Measurements from ENCODE around the gene CUBN.

Gene CUBN

GRCh38 chr10:17077890-17078289 lies 51.7 kb downstream of the CUBN start:
- Histone ChIP-seq H3K4me3 (ENCODE audit: low read depth, low read length) (no peak overlapping the region), H3K36me3 (ENCODE audit: control insufficient read depth in 2 of 2, insufficient read depth in 1 of 2, low read length in 2 of 2) (no peaks in the 10 kb centered on the region), H3K9me3 (ENCODE audit: control insufficient read depth, insufficient read depth, low read depth, low read length) (no peaks in the 10 kb centered on the region), H3K4me1 (ENCODE audit: control insufficient read depth, insufficient read depth, low read length) (no peaks in the 10 kb centered on the region), H3K27ac (ENCODE audit: extremely low read depth, low read depth, low read length) (no peak overlapping the region)
- POLR2A ChIA-PET, result no interaction called here
- CTCF ChIA-PET, result interaction anchor here (1.0 to 1.2 kb wide), 2 partner anchors 11 to 20 kb away, joined by 3 to 6 read pairs; no protein-coding TSS in a partner anchor
- TF ChIP-seq ZNF513 (tag by site-specific recombination; IDR thresholded peaks at IDR 0.05), result peak; percentile 70
- TF ChIP-seq ZFP69B (tag by site-specific recombination; IDR thresholded peaks at IDR 0.05), result no peak

- Histone ChIP-seq H3K9me3 (ENCODE audit: control insufficient read depth, insufficient read depth, low read depth, low read length) (no peaks in the 10 kb centered on the region), H3K4me3 (ENCODE audit: low read depth, low read length) (no peak overlapping the region), H3K36me3 (ENCODE audit: control insufficient read depth in 2 of 2, insufficient read depth in 1 of 2, low read length in 2 of 2) (no peaks in the 10 kb centered on the region), H3K4me1 (ENCODE audit: control insufficient read depth, insufficient read depth, low read length) (no peaks in the 10 kb centered on the region), H3K27ac (ENCODE audit: extremely low read depth, low read depth, low read length) (no peak overlapping the region)
- POLR2A ChIA-PET, result no interaction called here
- CTCF ChIA-PET, result interaction anchor here (1.2 kb wide), 1 partner anchor 10 kb away, joined by 3 read pairs; no protein-coding TSS in a partner anchor
- TF ChIP-seq, protein P1, sequence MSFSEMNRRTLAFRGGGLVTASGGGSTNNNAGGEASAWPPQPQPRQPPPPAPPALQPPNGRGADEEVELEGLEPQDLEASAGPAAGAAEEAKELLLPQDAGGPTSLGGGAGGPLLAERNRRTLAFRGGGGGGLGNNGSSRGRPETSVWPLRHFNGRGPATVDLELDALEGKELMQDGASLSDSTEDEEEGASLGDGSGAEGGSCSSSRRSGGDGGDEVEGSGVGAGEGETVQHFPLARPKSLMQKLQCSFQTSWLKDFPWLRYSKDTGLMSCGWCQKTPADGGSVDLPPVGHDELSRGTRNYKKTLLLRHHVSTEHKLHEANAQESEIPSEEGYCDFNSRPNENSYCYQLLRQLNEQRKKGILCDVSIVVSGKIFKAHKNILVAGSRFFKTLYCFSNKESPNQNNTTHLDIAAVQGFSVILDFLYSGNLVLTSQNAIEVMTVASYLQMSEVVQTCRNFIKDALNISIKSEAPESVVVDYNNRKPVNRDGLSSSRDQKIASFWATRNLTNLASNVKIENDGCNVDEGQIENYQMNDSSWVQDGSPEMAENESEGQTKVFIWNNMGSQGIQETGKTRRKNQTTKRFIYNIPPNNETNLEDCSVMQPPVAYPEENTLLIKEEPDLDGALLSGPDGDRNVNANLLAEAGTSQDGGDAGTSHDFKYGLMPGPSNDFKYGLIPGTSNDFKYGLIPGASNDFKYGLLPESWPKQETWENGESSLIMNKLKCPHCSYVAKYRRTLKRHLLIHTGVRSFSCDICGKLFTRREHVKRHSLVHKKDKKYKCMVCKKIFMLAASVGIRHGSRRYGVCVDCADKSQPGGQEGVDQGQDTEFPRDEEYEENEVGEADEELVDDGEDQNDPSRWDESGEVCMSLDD (tag by site-specific recombination; IDR thresholded peaks at IDR 0.05), result no peak
- TF ChIP-seq MYNN (tag by site-specific recombination; IDR thresholded peaks at IDR 0.05; ENCODE audit: borderline replicate concordance), result no peak
- no peak for TF ChIP-seq ZNF138 (tag by site-specific recombination; IDR thresholded peaks at IDR 0.05; ENCODE audit: borderline replicate concordance)
- no peak for TF ChIP-seq ZNF239 (tag by site-specific recombination; IDR thresholded peaks at IDR 0.05)
- no peak for TF ChIP-seq ZNF521 (tag by site-specific recombination; IDR thresholded peaks at IDR 0.05)
- no peak for TF ChIP-seq ZBTB8A (tag by site-specific recombination; IDR thresholded peaks at IDR 0.05)
- no peak for TF ChIP-seq ZNF555 (tag by site-specific recombination; conservative IDR thresholded peaks at IDR 0.05)
- no peak for TF ChIP-seq FEZF1 (tag by site-specific recombination; IDR thresholded peaks at IDR 0.05)
- no peak for TF ChIP-seq PRDM1 (tag by site-specific recombination; IDR thresholded peaks at IDR 0.05)
These were observed 52.2 kb downstream of the CUBN start for GRCh38 chr10:17077346-17077781.

DNA sequence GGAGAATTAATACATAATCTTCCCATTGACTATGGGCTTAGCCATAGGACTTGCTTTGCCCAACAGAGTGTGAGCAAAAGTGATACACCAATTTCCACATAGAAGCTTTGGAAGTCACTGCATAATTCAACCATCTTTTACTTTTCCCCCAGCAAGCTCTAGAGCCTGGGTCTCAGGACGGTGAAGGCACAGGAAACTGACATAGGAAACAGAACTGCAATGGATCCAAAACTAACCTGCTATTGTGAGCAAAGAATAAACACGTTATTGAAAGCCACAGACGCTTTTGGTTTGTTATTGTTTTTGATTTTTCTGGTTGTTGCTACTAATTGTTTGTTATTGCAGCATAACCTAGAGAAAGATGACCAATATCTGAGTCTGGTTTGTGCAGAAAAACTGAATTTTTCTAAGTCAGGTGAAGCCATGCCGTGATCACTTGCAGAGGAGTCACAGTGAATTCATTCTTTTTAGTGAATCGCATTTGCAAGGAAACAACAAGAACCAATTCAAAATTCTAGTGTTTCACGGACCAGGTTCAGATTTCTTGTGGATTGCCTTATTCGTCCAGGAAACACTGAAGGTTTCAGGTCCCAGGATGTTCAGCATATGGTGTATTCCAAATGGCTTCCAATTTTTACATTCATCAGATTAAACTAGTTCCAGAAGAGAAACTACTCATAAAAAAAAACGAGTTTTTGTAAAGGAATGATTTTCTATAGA lies 52.8 kb downstream of the CUBN start:
- ChIA-PET POLR2A (no interaction called here), CTCF (interaction anchor here (0.6 kb wide), 1 partner anchor 30 kb away, joined by 5 read pairs; no protein-coding TSS in a partner anchor)
- Histone ChIP-seq H3K4me1 (ENCODE audit: control insufficient read depth, insufficient read depth, low read length) (no peaks in the 10 kb centered on the region), H3K9me3 (ENCODE audit: control insufficient read depth, insufficient read depth, low read depth, low read length) (no peaks in the 10 kb centered on the region), H3K27ac (ENCODE audit: extremely low read depth, low read depth, low read length) (no peak overlapping the region), H3K36me3 (ENCODE audit: control insufficient read depth in 2 of 2, insufficient read depth in 1 of 2, low read length in 2 of 2) (no peaks in the 10 kb centered on the region), H3K4me3 (ENCODE audit: low read depth, low read length) (no peak overlapping the region)
- TF ChIP-seq, protein P2, sequence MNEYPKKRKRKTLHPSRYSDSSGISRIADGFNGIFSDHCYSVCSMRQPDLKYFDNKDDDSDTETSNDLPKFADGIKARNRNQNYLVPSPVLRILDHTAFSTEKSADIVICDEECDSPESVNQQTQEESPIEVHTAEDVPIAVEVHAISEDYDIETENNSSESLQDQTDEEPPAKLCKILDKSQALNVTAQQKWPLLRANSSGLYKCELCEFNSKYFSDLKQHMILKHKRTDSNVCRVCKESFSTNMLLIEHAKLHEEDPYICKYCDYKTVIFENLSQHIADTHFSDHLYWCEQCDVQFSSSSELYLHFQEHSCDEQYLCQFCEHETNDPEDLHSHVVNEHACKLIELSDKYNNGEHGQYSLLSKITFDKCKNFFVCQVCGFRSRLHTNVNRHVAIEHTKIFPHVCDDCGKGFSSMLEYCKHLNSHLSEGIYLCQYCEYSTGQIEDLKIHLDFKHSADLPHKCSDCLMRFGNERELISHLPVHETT (tag by site-specific recombination; IDR thresholded peaks at IDR 0.05), result no peak
